ENCODE results near the gene HOMER3. TPM values are rescaled to one million over a fixed set of nuclear protein-coding genes. Genes with fewer than 3 reads are reported as not detected.

The HOMER3 gene
- total RNA-seq, 2 donors from 2014 or later, result 15.2 to 18.9 TPM

GRCh38 chr19:18895038-18895823 lies 45.8 kb downstream of the HOMER3 start:
- intact Hi-C loops (cut with DNase I), result no loop called here
- ATAC-seq (peak; percentile 41 to 49), DNase-seq (peak; percentile 56)

GRCh38 chr19:18894254-18895037 lies 46.6 kb downstream of the HOMER3 start:
- intact Hi-C loops (cut with DNase I), result no loop called here
- DNase-seq (no peak), ATAC-seq (peak; percentile 37 to 40)

DNA sequence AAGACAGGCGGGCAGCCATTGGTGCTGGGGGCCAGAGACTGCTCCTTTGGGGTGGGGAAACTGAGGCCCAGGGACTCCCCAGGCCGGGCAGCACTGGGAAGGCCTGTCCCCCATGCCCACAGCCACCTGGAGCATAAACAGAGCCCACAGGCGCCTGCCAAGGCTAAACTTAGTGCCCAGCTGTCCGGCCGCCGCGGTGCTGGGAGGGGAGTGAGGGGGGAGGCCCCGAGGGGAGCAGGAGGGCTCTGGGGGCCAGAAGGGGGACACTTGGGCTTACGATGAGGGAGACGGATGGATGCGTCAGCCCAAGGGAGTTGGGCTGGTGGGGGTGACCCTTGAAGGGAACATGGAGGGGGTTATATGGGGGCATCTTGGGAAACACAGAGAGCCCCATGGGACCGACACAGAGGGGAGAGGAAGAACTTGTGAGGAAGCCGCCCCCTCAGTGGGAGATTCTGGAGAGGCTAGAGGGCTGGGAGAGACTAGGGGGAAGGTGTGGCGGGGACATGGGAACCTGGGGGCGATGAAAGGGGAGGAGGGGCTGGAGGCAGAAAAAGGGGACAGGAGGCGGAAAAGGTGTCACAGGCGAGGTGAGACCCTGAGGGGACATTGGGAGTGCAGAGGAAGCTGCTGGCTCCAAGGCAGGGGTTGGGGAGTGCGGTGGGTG lies 47.3 kb downstream of the HOMER3 start:
- DNase-seq, result no peak
- intact Hi-C loops (cut with DNase I), result no loop called here
- ATAC-seq, result no peak

GRCh38 chr19:18889949-18890745 lies 50.9 kb downstream of the HOMER3 start:
- intact Hi-C loops (cut with DNase I), result no loop called here
- no peak for DNase-seq
- no peak for ATAC-seq

DNA sequence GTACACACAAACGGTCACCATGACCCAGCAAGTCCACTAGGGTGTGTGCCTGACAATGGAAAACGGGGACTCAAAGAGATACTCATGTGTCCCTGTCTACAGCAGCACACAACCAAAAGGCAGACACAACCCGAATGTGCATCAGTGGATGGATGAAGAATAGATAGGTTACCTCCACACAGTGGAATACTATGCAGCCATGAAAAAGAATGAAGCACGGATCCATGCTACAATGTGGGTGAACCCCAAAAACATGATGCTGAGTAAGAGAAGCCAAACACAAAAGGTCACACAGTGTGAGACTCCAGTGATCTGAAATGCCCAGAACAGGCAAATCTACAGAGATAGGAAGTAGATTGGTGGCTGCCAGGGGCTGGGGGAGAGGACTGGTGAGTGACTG lies 54.0 kb downstream of the HOMER3 start:
- ATAC-seq (no peak), DNase-seq (no peak)
- intact Hi-C loops (cut with DNase I), result no loop called here

GRCh38 chr19:18883526-18884304 lies 57.3 kb downstream of the HOMER3 start:
- DNase-seq, result no peak
- intact Hi-C loops (cut with DNase I), result no loop called here
- no peak for ATAC-seq

GRCh38 chr19:18881491-18881890 lies 59.5 kb downstream of the HOMER3 start:
- intact Hi-C loops (cut with DNase I), result no loop called here

GRCh38 chr19:18879579-18880373 lies 61.2 kb downstream of the HOMER3 start:
- ATAC-seq, result peak in 1 of 2 donors; percentile 29
- intact Hi-C loops (cut with DNase I), result no loop called here
- no peak for DNase-seq

More at GRCh38 chr19:18881491-18881890, 59.5 kb downstream of the HOMER3 start:
- ATAC-seq (no peak), DNase-seq (no peak)

Other genes starting within 250 kb of the HOMER3 start
- gene COMP, start 149.9 kb downstream of the HOMER3 start, total RNA-seq, result 1 to 10 TPM; 6.5 to 9.8 TPM
- 10 to 100 TPM; 33.9 to 41.1 TPM for gene UPF1, start 109.3 kb downstream of the HOMER3 start, total RNA-seq
- 1 to 10 TPM in 1 of 2 donors, under 1 TPM in 1; 0.80 to 2.1 TPM for gene CERS1, start 45.1 kb downstream of the HOMER3 start, total RNA-seq
- 100 to 1,000 TPM; 136 to 149 TPM for gene COPE, start 21.8 kb downstream of the HOMER3 start, total RNA-seq
- 10 to 100 TPM; 23.6 to 24.2 TPM for gene DDX49, start 21.5 kb downstream of the HOMER3 start, total RNA-seq
- 10 to 100 TPM; 59.7 to 63.7 TPM for gene SUGP2, start 92.3 kb upstream of the HOMER3 start, total RNA-seq
- gene ARMC6, start 92.4 kb upstream of the HOMER3 start, total RNA-seq, result 10 to 100 TPM; 12.9 to 16.9 TPM
- gene SLC25A42, start 122.8 kb upstream of the HOMER3 start, total RNA-seq, result 10 to 100 TPM; 13.9 to 15.2 TPM
- 10 to 100 TPM; 19.1 to 21.2 TPM for gene TMEM161A, start 197.3 kb upstream of the HOMER3 start, total RNA-seq
- gene MEF2B, start 229.0 kb upstream of the HOMER3 start, total RNA-seq, result under 1 TPM; 0.21 to 0.55 TPM

Measured in left cardiac atrium (tissue), 4 donors.